Gastrocnemius medialis (tissue), 4 donors: Measurements from ENCODE around the gene FOS.

Experiments
- POLR2A ChIP-seq, 2 donors: fragments of 450-650 bp; IDR thresholded peaks; one replicate each; pipeline ENCODE4 v1.6.1; 2017; ENCODE audit warnings: antibody characterized with exemption in 2 of 2, mild to moderate bottlenecking in 2 of 2, moderate library complexity in 2 of 2
- TF ChIP-seq, protein P1 (sequence below), 5 experiments: fragments of 450-650 bp in 3 of 5; fragments of 200-600 bp in 2 of 5; sonication (generic) in 2 of 5; IDR thresholded peaks in 4 of 5; conservative IDR thresholded peaks in 1 of 5; 1 replicate in 4 of 5; 2 replicates in 1 of 5; pipeline ENCODE4 v1.5.1; 2016 to 2019; ENCODE audit warnings: antibody characterized with exemption in 5 of 5, mild to moderate bottlenecking in 3 of 5, moderate library complexity in 3 of 5

DNA sequence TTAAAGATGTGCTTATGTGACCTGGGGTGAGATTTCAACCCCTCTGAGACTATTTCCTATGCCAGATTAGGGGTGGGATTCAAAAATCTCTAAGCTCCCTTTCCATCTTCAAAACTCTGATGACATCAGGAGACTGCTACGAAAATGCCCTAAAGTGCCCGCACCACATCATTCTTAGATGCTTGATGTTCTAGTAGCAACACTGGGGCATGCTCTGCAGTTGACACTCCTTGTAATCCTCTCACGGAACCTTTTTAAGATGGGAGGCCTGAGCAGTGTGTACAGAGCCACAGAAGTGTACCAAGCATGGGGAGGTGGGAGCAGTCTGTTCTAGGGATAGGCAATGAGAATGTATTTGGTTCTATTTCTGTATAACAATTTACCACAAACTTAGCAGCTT, 12.2 kb downstream of the FOS start:
- TF ChIP-seq, protein P1, sequence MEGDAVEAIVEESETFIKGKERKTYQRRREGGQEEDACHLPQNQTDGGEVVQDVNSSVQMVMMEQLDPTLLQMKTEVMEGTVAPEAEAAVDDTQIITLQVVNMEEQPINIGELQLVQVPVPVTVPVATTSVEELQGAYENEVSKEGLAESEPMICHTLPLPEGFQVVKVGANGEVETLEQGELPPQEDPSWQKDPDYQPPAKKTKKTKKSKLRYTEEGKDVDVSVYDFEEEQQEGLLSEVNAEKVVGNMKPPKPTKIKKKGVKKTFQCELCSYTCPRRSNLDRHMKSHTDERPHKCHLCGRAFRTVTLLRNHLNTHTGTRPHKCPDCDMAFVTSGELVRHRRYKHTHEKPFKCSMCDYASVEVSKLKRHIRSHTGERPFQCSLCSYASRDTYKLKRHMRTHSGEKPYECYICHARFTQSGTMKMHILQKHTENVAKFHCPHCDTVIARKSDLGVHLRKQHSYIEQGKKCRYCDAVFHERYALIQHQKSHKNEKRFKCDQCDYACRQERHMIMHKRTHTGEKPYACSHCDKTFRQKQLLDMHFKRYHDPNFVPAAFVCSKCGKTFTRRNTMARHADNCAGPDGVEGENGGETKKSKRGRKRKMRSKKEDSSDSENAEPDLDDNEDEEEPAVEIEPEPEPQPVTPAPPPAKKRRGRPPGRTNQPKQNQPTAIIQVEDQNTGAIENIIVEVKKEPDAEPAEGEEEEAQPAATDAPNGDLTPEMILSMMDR (IDR thresholded peaks at IDR 0.05 in 4 of 5, conservative IDR thresholded peaks at IDR 0.05 in 1 of 5): no peak
- no peak for TF ChIP-seq POLR2A (IDR thresholded peaks at IDR 0.05)
